GM23338 (cell line): ENCODE measurements around the gene CORT. TPM values are rescaled to one million over a fixed set of nuclear protein-coding genes. Genes with fewer than 3 reads are reported as not detected.
"Not testable (repeated sequence)": the region's sequence is repeated elsewhere in the genome, so short reads cannot be mapped to it uniquely, and the experiment has no call there.

Experiments
- ATAC-seq: fragments of 200-7000 bp; cut with Tn5 transposase; 3 replicates; pipeline ENCODE4 v1.9.1; 2020
- DNase-seq: peaks from one replicate; pipeline ENCODE4 v3.0.0-alpha.2; 2015; ENCODE audit warnings: low spot score
- H2AFZ ChIP-seq: fragments of 200-600 bp; sonication (generic); 2 replicates; pipeline ENCODE4 v1.8.0; 2016; ENCODE audit warnings: antibody characterized with exemption, mild to moderate bottlenecking, moderate library complexity
- H3F3A ChIP-seq: fragments of 200-600 bp; sonication (generic); replicated peaks from 2 replicates; pipeline ENCODE4 v1.8.0; 2017; ENCODE audit warnings: antibody characterized with exemption, mixed run types, low read depth
- H3K27ac ChIP-seq: fragments of 200-600 bp; sonication (generic); 2 replicates; pipeline ENCODE4 v1.6.1; 2016; ENCODE audit warnings: low read depth
- H3K27me3 ChIP-seq: fragments of 200-600 bp; sonication (generic); 2 replicates; pipeline ENCODE4 v1.8.0; 2016; ENCODE audit warnings: mild to moderate bottlenecking, mixed run types, moderate library complexity; ENCODE audit not compliant: insufficient read depth
- H3K36me3 ChIP-seq: fragments of 200-600 bp; sonication (generic); 2 replicates; pipeline ENCODE4 v1.8.0; 2016; ENCODE audit warnings: mild to moderate bottlenecking; ENCODE audit not compliant: insufficient read depth
- H3K4me1 ChIP-seq: fragments of 200-600 bp; sonication (generic); 2 replicates; pipeline ENCODE4 v1.8.0; 2016; ENCODE audit warnings: mild to moderate bottlenecking, moderate library complexity; ENCODE audit not compliant: insufficient read depth
- H3K4me2 ChIP-seq: fragments of 200-600 bp; sonication (generic); 2 replicates; pipeline ENCODE4 v1.7.1; 2017; ENCODE audit warnings: mixed run types
- H3K4me3 ChIP-seq: fragments of 200-600 bp; sonication (generic); 2 replicates; pipeline ENCODE4 v1.6.1; 2016; ENCODE audit warnings: mixed run types
- H3K79me2 ChIP-seq: fragments of 200-600 bp; sonication (generic); replicated peaks from 2 replicates; pipeline ENCODE4 v1.8.0; 2017; ENCODE audit warnings: mild to moderate bottlenecking; ENCODE audit not compliant: insufficient read depth
- H3K9me2 ChIP-seq: fragments of 200-600 bp; sonication (generic); 2 replicates; pipeline ENCODE4 v1.8.0; 2017; ENCODE audit not compliant: insufficient read depth
- H4K20me1 ChIP-seq: fragments of 200-600 bp; sonication (generic); replicated peaks from 2 replicates; pipeline ENCODE4 v1.8.0; 2017; ENCODE audit warnings: mild to moderate bottlenecking; ENCODE audit not compliant: insufficient read depth
- H3K27ac Mint-ChIP-seq: 2 replicates; pipeline ENCODE4 v1.8.0; 2020; ENCODE audit warnings: inconsistent platforms, mild to moderate bottlenecking, moderate library complexity, mixed read lengths
- H3K27me3 Mint-ChIP-seq: 3 replicates; pipeline ENCODE4 v1.8.0; 2022; ENCODE audit warnings: low read depth, mild to moderate bottlenecking, moderate library complexity, mixed read lengths, inconsistent platforms; ENCODE audit not compliant: insufficient read depth, poor library complexity
- H3K36me3 Mint-ChIP-seq: 3 replicates; pipeline ENCODE4 v1.8.0; 2021; ENCODE audit warnings: low read depth, mild to moderate bottlenecking, inconsistent platforms, moderate library complexity, mixed read lengths
- H3K4me1 Mint-ChIP-seq: 3 replicates; pipeline ENCODE4 v1.8.0; 2020; ENCODE audit warnings: mild to moderate bottlenecking, inconsistent platforms, mixed read lengths
- H3K4me3 Mint-ChIP-seq: 3 replicates; pipeline ENCODE4 v1.8.0; 2021; ENCODE audit warnings: moderate library complexity, mild to moderate bottlenecking, inconsistent platforms, mixed read lengths
- H3K9me3 Mint-ChIP-seq: 3 replicates; pipeline ENCODE4 v1.8.0; 2020; ENCODE audit warnings: moderate library complexity, mild to moderate bottlenecking, inconsistent platforms, mixed read lengths
- NANOG ChIP-seq: IDR thresholded peaks from 2 replicates; pipeline ENCODE4 v1.6.1; 2016; ENCODE audit warnings: antibody characterized with exemption, borderline replicate concordance
- polyA plus RNA-seq: library from polyadenylated mRNA; unstranded; fragments of >200 nt; fragmentation: Nextera tagmentation; extraction: Ambion mirVana; gene quantifications from 2 replicates; pipeline ENCODE4 v1.2.1, GENCODE V29; 2016
- total RNA-seq: library from RNA; depleted of rRNA; stranded (reverse); fragments of >200 nt; shearing (Covaris generic); gene quantifications from 2 replicates; pipeline ENCODE4 v1.2.3, GENCODE V29; 2014
- TF ChIP-seq, protein P1 (sequence below): fragments of 250-450 bp; sonication (Bioruptor Pico); IDR thresholded peaks from 2 replicates; pipeline ENCODE4 v1.5.0; 2020; ENCODE audit warnings: mild to moderate bottlenecking, moderate library complexity
- TF ChIP-seq, protein P2 (sequence below), 2 experiments: fragments of 200-600 bp in 1 of 2; sonication (generic) in 1 of 2; conservative IDR thresholded peaks; 2 replicates each; pipeline versions ENCODE4 v1.5.1 to v1.6.1; 2016 to 2017; ENCODE audit warnings: antibody characterized with exemption in 2 of 2, low read depth in 2 of 2, mild to moderate bottlenecking in 2 of 2, moderate library complexity in 1 of 2

Gene CORT
- total and polyA plus RNA-seq, 2 experiments from 2014 or later, result 1.4 TPM; not detected in 1

DNA sequence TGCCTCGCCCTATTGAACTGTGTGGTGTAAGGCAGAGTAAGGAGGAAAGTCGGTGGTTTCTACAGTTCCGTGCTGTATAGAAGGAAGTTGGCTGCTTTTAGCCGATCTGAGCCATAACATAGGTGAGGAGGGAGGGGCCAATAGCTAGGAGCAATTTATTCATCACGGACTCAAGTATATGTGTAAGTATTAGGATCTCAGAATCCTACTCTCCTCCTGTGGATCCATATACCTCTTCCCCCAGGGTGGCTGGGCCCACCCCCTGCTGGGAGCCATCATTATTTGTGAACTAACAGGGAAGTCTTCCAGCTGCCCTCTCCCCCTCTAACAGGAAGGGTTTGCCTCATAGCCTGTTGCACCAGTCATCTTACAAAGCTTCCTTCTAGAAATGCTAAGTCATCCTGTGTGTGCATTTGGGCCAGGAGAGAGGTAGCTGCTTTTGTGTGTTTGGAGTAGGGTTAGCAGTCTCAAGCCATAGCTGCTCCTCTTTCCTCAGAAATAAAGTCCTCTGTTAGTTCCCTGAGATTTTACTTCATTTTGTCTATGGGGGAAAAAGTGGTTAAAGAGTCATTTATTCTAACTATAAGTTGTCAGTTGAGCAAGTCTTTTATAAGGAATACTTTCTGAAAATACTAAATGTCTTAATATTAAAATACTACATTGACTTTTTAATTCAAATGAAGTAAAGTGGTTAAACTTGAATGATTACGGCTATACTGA lies 34.5 kb upstream of the CORT start (continued):
- TF ChIP-seq, protein P1, sequence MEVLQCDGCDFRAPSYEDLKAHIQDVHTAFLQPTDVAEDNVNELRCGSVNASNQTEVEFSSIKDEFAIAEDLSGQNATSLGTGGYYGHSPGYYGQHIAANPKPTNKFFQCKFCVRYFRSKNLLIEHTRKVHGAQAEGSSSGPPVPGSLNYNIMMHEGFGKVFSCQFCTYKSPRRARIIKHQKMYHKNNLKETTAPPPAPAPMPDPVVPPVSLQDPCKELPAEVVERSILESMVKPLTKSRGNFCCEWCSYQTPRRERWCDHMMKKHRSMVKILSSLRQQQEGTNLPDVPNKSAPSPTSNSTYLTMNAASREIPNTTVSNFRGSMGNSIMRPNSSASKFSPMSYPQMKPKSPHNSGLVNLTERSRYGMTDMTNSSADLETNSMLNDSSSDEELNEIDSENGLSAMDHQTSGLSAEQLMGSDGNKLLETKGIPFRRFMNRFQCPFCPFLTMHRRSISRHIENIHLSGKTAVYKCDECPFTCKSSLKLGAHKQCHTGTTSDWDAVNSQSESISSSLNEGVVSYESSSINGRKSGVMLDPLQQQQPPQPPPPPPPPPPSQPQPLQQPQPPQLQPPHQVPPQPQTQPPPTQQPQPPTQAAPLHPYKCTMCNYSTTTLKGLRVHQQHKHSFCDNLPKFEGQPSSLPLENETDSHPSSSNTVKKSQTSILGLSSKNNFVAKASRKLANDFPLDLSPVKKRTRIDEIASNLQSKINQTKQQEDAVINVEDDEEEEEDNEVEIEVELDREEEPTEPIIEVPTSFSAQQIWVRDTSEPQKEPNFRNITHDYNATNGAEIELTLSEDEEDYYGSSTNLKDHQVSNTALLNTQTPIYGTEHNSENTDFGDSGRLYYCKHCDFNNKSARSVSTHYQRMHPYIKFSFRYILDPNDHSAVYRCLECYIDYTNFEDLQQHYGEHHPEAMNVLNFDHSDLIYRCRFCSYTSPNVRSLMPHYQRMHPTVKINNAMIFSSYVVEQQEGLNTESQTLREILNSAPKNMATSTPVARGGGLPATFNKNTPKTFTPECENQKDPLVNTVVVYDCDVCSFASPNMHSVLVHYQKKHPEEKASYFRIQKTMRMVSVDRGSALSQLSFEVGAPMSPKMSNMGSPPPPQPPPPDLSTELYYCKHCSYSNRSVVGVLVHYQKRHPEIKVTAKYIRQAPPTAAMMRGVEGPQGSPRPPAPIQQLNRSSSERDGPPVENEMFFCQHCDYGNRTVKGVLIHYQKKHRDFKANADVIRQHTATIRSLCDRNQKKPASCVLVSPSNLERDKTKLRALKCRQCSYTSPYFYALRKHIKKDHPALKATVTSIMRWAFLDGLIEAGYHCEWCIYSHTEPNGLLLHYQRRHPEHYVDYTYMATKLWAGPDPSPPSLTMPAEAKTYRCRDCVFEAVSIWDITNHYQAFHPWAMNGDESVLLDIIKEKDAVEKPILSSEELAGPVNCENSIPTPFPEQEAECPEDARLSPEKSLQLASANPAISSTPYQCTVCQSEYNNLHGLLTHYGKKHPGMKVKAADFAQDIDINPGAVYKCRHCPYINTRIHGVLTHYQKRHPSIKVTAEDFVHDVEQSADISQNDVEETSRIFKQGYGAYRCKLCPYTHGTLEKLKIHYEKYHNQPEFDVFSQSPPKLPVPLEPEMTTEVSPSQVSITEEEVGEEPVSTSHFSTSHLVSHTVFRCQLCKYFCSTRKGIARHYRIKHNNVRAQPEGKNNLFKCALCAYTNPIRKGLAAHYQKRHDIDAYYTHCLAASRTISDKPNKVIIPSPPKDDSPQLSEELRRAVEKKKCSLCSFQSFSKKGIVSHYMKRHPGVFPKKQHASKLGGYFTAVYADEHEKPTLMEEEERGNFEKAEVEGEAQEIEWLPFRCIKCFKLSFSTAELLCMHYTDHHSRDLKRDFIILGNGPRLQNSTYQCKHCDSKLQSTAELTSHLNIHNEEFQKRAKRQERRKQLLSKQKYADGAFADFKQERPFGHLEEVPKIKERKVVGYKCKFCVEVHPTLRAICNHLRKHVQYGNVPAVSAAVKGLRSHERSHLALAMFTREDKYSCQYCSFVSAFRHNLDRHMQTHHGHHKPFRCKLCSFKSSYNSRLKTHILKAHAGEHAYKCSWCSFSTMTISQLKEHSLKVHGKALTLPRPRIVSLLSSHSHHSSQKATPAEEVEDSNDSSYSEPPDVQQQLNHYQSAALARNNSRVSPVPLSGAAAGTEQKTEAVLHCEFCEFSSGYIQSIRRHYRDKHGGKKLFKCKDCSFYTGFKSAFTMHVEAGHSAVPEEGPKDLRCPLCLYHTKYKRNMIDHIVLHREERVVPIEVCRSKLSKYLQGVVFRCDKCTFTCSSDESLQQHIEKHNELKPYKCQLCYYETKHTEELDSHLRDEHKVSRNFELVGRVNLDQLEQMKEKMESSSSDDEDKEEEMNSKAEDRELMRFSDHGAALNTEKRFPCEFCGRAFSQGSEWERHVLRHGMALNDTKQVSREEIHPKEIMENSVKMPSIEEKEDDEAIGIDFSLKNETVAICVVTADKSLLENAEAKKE (CRISPR knock-in tag), result no peak
- no peak for TF ChIP-seq NANOG
- TF ChIP-seq, protein P2, sequence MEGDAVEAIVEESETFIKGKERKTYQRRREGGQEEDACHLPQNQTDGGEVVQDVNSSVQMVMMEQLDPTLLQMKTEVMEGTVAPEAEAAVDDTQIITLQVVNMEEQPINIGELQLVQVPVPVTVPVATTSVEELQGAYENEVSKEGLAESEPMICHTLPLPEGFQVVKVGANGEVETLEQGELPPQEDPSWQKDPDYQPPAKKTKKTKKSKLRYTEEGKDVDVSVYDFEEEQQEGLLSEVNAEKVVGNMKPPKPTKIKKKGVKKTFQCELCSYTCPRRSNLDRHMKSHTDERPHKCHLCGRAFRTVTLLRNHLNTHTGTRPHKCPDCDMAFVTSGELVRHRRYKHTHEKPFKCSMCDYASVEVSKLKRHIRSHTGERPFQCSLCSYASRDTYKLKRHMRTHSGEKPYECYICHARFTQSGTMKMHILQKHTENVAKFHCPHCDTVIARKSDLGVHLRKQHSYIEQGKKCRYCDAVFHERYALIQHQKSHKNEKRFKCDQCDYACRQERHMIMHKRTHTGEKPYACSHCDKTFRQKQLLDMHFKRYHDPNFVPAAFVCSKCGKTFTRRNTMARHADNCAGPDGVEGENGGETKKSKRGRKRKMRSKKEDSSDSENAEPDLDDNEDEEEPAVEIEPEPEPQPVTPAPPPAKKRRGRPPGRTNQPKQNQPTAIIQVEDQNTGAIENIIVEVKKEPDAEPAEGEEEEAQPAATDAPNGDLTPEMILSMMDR (conservative IDR thresholded peaks at IDR 0.05; ENCODE audit: low read depth in 2 of 2), result no peak

DNA sequence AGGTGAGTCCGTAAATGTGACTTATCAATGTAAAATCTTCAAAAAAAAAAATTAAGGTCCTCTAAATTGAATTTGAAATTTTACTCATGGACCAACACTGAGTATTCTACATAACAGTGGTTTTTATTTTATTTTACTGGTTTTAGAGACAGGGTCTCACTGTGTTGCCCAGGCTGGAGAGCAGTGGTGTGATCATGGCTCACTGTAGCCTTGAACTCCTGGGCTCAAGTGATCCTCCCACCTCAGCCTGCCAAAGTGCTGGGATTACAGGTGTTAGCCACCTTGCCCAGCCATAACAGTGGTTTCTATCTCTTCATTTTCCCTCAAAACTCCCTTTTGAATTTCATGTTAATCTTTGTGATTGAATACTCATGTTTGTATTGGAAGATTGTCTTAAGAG lies 33.9 kb upstream of the CORT start:
- not testable (repeated sequence) for H3K4me3 Mint-ChIP-seq, H3K4me1 ChIP-seq, H2AFZ ChIP-seq, H3K4me1 Mint-ChIP-seq, H3K79me2 ChIP-seq, H3K4me3 ChIP-seq, H3K27me3 ChIP-seq, H3K27me3 Mint-ChIP-seq, H3K4me2 ChIP-seq, DNase-seq, H3K9me2 ChIP-seq, H3K9me3 Mint-ChIP-seq, ATAC-seq
- Histone ChIP-seq H3K27ac (peak overlapping the region; percentile 74), H3K36me3 (peaks cover 92% of the 10 kb centered on the region), H3F3A (peaks cover 42% of the 10 kb centered on the region), H4K20me1 (peaks cover 28% of the 10 kb centered on the region)
- Mint-ChIP-seq H3K36me3 (peaks cover 95% of the 10 kb centered on the region), H3K27ac (peak overlapping the region; percentile 92; the same call in 1 of the 2 replicates)

DNA sequence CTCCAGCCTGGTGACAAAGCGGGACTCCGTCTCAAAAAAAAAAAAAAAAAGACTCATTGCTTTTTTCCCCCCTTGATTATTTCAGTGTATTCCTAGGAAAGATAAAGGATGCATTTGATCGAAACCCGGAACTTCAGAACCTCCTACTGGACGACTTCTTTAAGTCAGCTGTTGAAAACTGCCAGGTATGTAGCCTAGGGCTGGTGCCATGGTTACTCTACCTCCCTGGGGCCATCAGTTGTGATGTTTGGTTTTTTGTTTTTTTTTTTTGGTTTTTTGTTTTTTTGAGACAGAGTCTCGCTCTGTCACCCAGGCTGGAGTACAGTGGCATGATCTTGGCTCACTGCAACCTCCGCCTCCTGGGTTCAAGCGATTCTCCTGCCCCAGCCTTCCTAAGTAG lies 31.1 kb upstream of the CORT start:
- peaks cover 67% of the 10 kb centered on the region for H3K36me3 ChIP-seq

More for the DNA sequence above, 31.1 kb upstream of the CORT start:
- Histone ChIP-seq H3F3A (peaks cover 27% of the 10 kb centered on the region), H4K20me1 (peaks cover 21% of the 10 kb centered on the region)
- H3K4me1 ChIP-seq, DNase-seq, H3K79me2 ChIP-seq, H3K27me3 ChIP-seq, H2AFZ ChIP-seq, H3K9me3 Mint-ChIP-seq, H3K4me2 ChIP-seq, ATAC-seq, H3K4me3 Mint-ChIP-seq, H3K27ac Mint-ChIP-seq, H3K4me3 ChIP-seq, H3K9me2 ChIP-seq, H3K27ac ChIP-seq, H3K4me1 Mint-ChIP-seq, H3K27me3 Mint-ChIP-seq: not testable (repeated sequence)
- H3K36me3 Mint-ChIP-seq, result peaks cover 75% of the 10 kb centered on the region
